ENCODE measurements around the gene TRHDE.

GRCh38 chr12:72618764-72619163, 346.6 kb downstream of the TRHDE start:
- TF ChIP-seq, protein P1, sequence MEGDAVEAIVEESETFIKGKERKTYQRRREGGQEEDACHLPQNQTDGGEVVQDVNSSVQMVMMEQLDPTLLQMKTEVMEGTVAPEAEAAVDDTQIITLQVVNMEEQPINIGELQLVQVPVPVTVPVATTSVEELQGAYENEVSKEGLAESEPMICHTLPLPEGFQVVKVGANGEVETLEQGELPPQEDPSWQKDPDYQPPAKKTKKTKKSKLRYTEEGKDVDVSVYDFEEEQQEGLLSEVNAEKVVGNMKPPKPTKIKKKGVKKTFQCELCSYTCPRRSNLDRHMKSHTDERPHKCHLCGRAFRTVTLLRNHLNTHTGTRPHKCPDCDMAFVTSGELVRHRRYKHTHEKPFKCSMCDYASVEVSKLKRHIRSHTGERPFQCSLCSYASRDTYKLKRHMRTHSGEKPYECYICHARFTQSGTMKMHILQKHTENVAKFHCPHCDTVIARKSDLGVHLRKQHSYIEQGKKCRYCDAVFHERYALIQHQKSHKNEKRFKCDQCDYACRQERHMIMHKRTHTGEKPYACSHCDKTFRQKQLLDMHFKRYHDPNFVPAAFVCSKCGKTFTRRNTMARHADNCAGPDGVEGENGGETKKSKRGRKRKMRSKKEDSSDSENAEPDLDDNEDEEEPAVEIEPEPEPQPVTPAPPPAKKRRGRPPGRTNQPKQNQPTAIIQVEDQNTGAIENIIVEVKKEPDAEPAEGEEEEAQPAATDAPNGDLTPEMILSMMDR (IDR thresholded peaks at IDR 0.05), result no peak
- no peak for TF ChIP-seq POLR2A (IDR thresholded peaks at IDR 0.05)
